GM23248 (cell line): ENCODE results near the gene KIAA1191. TPM values are rescaled to one million over a fixed set of nuclear protein-coding genes. Genes with fewer than 3 reads are reported as not detected.
A peak's percentile ranks its signal among the peaks of the same experiment; 100 is the strongest.

Experiments
- DNase-seq: peaks from one replicate; pipeline ENCODE4 v3.0.0-alpha.2; 2015
- H2AFZ ChIP-seq: fragments of 200-600 bp; sonication (generic); 2 replicates; pipeline ENCODE4 v1.6.1; 2016; ENCODE audit warnings: antibody characterized with exemption
- H3F3A ChIP-seq: fragments of 200-600 bp; sonication (generic); 2 replicates; pipeline ENCODE4 v1.6.1; 2016; ENCODE audit warnings: mild to moderate bottlenecking, antibody characterized with exemption, mixed run types; ENCODE audit not compliant: insufficient read depth
- H3K27ac ChIP-seq: fragments of 200-600 bp; sonication (generic); 2 replicates; pipeline ENCODE4 v1.5.1; 2016; ENCODE audit warnings: mild to moderate bottlenecking
- H3K27me3 ChIP-seq: fragments of 200-600 bp; sonication (generic); replicated peaks from 2 replicates; pipeline ENCODE4 v1.6.1; 2016; ENCODE audit warnings: mild to moderate bottlenecking; ENCODE audit not compliant: insufficient read depth
- H3K36me3 ChIP-seq: fragments of 200-600 bp; sonication (generic); 2 replicates; pipeline ENCODE4 v1.6.1; 2016; ENCODE audit warnings: low read depth, mild to moderate bottlenecking
- H3K4me1 ChIP-seq: fragments of 200-600 bp; sonication (generic); 2 replicates; pipeline ENCODE4 v1.6.1; 2016; ENCODE audit warnings: mild to moderate bottlenecking; ENCODE audit not compliant: insufficient read depth
- H3K4me2 ChIP-seq: fragments of 200-600 bp; sonication (generic); one replicate; pipeline ENCODE4 v1.6.1; 2016; ENCODE audit warnings: mild to moderate bottlenecking; ENCODE audit not compliant: unreplicated experiment
- H3K4me3 ChIP-seq: fragments of 200-600 bp; sonication (generic); 2 replicates; pipeline ENCODE4 v1.5.1; 2016; ENCODE audit warnings: mild to moderate bottlenecking
- H3K79me2 ChIP-seq: fragments of 200-600 bp; sonication (generic); 2 replicates; pipeline ENCODE4 v1.6.1; 2016; ENCODE audit warnings: mild to moderate bottlenecking; ENCODE audit not compliant: insufficient read depth
- H3K9ac ChIP-seq: fragments of 200-600 bp; sonication (generic); 2 replicates; pipeline ENCODE4 v1.6.1; 2016; ENCODE audit warnings: mild to moderate bottlenecking
- H3K9me2 ChIP-seq: fragments of 200-600 bp; sonication (generic); 2 replicates; pipeline ENCODE4 v1.6.1; 2016; ENCODE audit warnings: mixed run types, mild to moderate bottlenecking, moderate library complexity; ENCODE audit not compliant: insufficient read depth
- H3K9me3 ChIP-seq: fragments of 200-600 bp; sonication (generic); one replicate; pipeline ENCODE4 v1.6.1; 2017; ENCODE audit warnings: low read depth
- H4K20me1 ChIP-seq: fragments of 200-600 bp; sonication (generic); 2 replicates; pipeline ENCODE4 v1.6.0; 2016; ENCODE audit not compliant: insufficient read depth
- EZH2 ChIP-seq: fragments of 200-600 bp; sonication (generic); IDR thresholded peaks from 2 replicates; pipeline ENCODE4 v1.6.1; 2018; ENCODE audit warnings: antibody characterized with exemption, mild to moderate bottlenecking; ENCODE audit not compliant: insufficient read depth, poor library complexity, severe bottlenecking
- EZH2phosphoT487 ChIP-seq: fragments of 200-600 bp; sonication (generic); IDR thresholded peaks from 2 replicates; pipeline ENCODE4 v1.6.1; 2018; ENCODE audit warnings: antibody characterized with exemption, moderate library complexity, mild to moderate bottlenecking, low read depth; ENCODE audit not compliant: insufficient read depth
- WGBS, 2 experiments: methylation state at CpG; one replicate each; pipeline ENCODE4 v1.1.6; 2015 to 2017; ENCODE audit warnings: low lambda C conversion rate in 2 of 2, low coverage in 1 of 2; ENCODE audit errors: missing lambda C conversion rate in 2 of 2; 5-methylcytosine and 5-hydroxymethylcytosine counted together
- in situ Hi-C: fragments of 300-500 bp; cut with MboI; formaldehyde crosslinking; loops from 2 replicates; pipeline ENCODE4 v1.15.0; 2020
- polyA plus RNA-seq: library from polyadenylated mRNA; unstranded; fragments of >200 nt; fragmentation: Nextera tagmentation; extraction: Ambion mirVana; gene quantifications from 2 replicates; pipeline ENCODE4 v1.2.1, GENCODE V29; 2016
- total RNA-seq: library from RNA; depleted of rRNA; stranded (reverse); fragments of >200 nt; shearing (Covaris generic); gene quantifications from 2 replicates; pipeline ENCODE4 v1.2.3, GENCODE V29; 2014

Gene KIAA1191
- total and polyA plus RNA-seq, 2 experiments from 2014 or later: 110 to 114 TPM

DNA sequence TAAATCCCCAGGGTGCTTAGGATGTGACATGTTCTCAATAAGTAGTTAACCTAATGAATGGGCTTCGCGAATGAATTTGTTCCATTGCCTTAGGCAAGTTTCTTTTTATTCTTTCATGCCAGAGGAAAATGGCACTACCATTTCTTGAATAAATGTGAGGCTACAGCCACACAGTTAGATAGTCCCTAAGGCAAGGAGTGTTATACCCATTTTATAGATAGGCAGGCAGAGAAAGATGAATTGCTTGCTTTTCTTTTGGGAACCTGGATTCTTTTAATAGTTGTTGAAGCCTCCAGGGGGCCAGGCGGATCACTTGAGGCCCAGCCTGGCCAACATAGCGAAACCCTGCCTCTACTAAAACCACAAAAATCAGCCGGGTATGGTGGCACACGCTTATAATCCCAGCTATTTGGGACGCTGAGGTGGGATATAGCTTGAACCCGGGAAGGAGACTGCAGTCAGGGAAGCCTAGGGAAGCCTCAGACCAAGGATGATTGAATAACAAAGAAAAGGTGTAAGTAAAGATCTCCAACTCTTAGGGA lies 25.9 kb upstream of the KIAA1191 start:
- H4K20me1 ChIP-seq: no peaks in the 10 kb centered on the region
- H3K4me1 ChIP-seq: peaks cover 20% of the 10 kb centered on the region; the same call in 1 of the 2 replicates
- 0 out of 2 replicates have a peak overlapping the region, but pooled peaks have one; percentile 93 for H3K27ac ChIP-seq
- peak overlapping the region; percentile 100 for H3K4me3 ChIP-seq
- peaks cover 18% of the 10 kb centered on the region; the same call in 1 of the 2 replicates for H3K36me3 ChIP-seq
- peak overlapping the region; percentile 96 for H3K9ac ChIP-seq
- in situ Hi-C loops: no loop called here
- peak overlapping the region; percentile 94 for H3K4me2 ChIP-seq
- H3K9me3 ChIP-seq: no peaks in the 10 kb centered on the region
- peak; percentile 48 for DNase-seq
- peaks cover 61% of the 10 kb centered on the region for H3K79me2 ChIP-seq
- H3K9me2 ChIP-seq: no peaks in the 10 kb centered on the region
- H3K27me3 ChIP-seq: no peaks in the 10 kb centered on the region
- TF ChIP-seq EZH2 (no peak), EZH2phosphoT487 (no peak)
- 34 to 35% methylated on average over 8 of the region's 8 CpGs for WGBS, 2 experiments
- 0 out of 2 replicates have a peak overlapping the region, but pooled peaks have one; percentile 99 for H2AFZ ChIP-seq
- peaks cover 13% of the 10 kb centered on the region for H3F3A ChIP-seq

DNA sequence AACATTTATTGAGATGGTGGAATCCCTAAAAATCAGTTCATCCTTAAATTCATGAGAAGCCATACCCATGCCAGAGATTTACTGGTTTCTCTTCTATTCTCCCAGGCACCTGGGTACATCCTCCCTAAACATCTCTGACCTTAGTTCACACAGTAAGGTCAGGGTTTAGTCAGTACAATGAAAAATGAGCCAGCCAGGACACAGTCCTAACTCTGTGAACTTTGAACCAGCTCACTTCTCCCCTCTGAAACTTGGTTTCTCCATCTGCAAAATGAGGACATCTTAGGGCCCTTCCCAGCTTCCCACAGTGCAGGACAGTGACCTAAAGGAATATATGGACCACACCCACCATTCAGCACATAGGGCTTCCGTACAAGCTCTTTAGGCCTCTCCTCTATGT lies 24.9 kb upstream of the KIAA1191 start:
- DNase-seq: no peak
- H3K9ac ChIP-seq: peak overlapping the region; percentile 96; the same call in 1 of the 2 replicates
- peaks cover 20% of the 10 kb centered on the region; the same call in 1 of the 2 replicates for H3K4me1 ChIP-seq
- 100% methylated on average over 1 of the region's 1 CpG for WGBS, 2 experiments
- no peaks in the 10 kb centered on the region for H3K9me2 ChIP-seq
- peak overlapping the region; percentile 94 for H3K4me2 ChIP-seq
- no peaks in the 10 kb centered on the region for H3K9me3 ChIP-seq
- no peaks in the 10 kb centered on the region for H3K27me3 ChIP-seq
- no peaks in the 10 kb centered on the region for H4K20me1 ChIP-seq
- H3K79me2 ChIP-seq: peaks cover 61% of the 10 kb centered on the region
- peaks cover 21% of the 10 kb centered on the region for H3F3A ChIP-seq
- no peak overlapping the region for H2AFZ ChIP-seq
- no peak overlapping the region for H3K27ac ChIP-seq
- H3K4me3 ChIP-seq: peak overlapping the region; percentile 100; the same call in 1 of the 2 replicates
- in situ Hi-C loops: no loop called here
- peaks cover 22% of the 10 kb centered on the region; the same call in 1 of the 2 replicates for H3K36me3 ChIP-seq
- no peak for TF ChIP-seq EZH2phosphoT487
- no peak for TF ChIP-seq EZH2

DNA sequence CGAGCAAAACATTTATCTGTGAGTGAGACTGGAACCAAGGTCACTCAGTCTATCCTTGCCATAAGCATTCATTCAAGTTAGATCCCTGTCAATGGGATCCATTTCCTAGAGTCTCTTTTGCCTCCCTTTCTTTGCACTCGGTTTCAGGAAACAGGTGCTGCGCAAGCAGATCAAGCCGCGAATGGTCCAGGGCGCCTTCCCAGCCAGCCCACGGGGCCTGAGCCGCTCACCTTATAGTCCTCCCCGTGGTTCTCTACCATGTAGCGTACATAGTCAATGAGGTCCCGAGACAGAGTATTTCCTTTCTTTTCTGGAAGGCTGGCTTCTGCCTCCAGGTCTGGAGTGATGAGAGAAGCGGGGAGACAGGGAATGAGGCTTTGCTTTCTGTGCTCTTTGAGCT lies 23.4 kb upstream of the KIAA1191 start:
- no peak for DNase-seq
- H2AFZ ChIP-seq: no peak overlapping the region
- peaks cover 18% of the 10 kb centered on the region for H3F3A ChIP-seq
- H3K9me2 ChIP-seq: no peaks in the 10 kb centered on the region
- peaks cover 20% of the 10 kb centered on the region; the same call in 1 of the 2 replicates for H3K4me1 ChIP-seq
- H3K9me3 ChIP-seq: no peaks in the 10 kb centered on the region
- no peak for TF ChIP-seq EZH2phosphoT487
- TF ChIP-seq EZH2: no peak
- no peak overlapping the region for H3K4me3 ChIP-seq
- H3K36me3 ChIP-seq: peaks cover 19% of the 10 kb centered on the region; the same call in 1 of the 2 replicates
- no peak overlapping the region for H3K4me2 ChIP-seq
- H4K20me1 ChIP-seq: no peaks in the 10 kb centered on the region
- no peak overlapping the region for H3K27ac ChIP-seq
- no peaks in the 10 kb centered on the region for H3K27me3 ChIP-seq
- 80 to 86% methylated on average over 12 of the region's 12 CpGs for WGBS, 2 experiments
- no peak overlapping the region for H3K9ac ChIP-seq
- peaks cover 49% of the 10 kb centered on the region for H3K79me2 ChIP-seq
- in situ Hi-C loops: no loop called here

DNA sequence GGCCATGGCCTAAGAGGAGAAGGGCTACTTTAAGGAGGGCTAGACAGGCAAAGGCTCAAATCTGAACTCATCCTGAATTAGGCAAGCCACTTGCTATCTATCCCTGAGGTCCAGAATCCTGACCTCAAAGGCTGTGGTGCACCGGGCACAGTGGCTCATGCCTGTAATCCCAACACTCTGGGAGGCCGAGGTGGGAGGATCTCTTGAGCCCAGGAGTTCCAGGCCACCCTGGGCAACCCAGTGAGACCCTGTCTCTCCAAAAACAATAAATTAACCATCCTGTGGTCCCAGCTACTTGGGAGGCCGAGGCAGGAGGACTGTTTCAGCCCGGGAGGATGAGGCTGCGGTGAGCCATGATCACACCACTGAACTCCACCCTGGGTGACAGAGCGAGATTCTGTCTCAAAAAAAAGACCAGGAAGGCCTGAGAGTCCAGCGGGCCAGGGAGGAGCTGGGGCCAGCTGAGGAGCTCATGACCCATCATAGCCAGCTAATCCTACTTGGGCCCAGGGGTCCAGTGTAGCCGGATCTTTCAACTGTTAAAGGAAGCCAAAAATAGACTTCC lies 22.9 kb upstream of the KIAA1191 start:
- Histone ChIP-seq H3K9ac (no peak overlapping the region), H3K79me2 (peaks cover 45% of the 10 kb centered on the region), H3K27ac (no peak overlapping the region), H3K27me3 (no peaks in the 10 kb centered on the region), H4K20me1 (no peaks in the 10 kb centered on the region), H3K9me3 (no peaks in the 10 kb centered on the region), H3K9me2 (no peaks in the 10 kb centered on the region), H3K4me1 (peaks cover 15% of the 10 kb centered on the region; the same call in 1 of the 2 replicates), H3K36me3 (peaks cover 19% of the 10 kb centered on the region; the same call in 1 of the 2 replicates), H3K4me3 (no peak overlapping the region), H3K4me2 (no peak overlapping the region), H2AFZ (no peak overlapping the region), H3F3A (peaks cover 12% of the 10 kb centered on the region)
- DNase-seq: no peak
- no peak for TF ChIP-seq EZH2
- no peak for TF ChIP-seq EZH2phosphoT487
- in situ Hi-C loops: no loop called here
- 85 to 90% methylated on average over 8 of the region's 8 CpGs for WGBS, 2 experiments
